Liver (tissue), 9 donors: Measurements from ENCODE around the gene METTL3. TPM values are rescaled to one million over a fixed set of nuclear protein-coding genes. Genes with fewer than 3 reads are reported as not detected.

Source experiments
- DNase-seq: peaks from one replicate; pipeline ENCODE4 v3.0.0-alpha.2; 2017; ENCODE audit warnings: low spot score
- H3K27ac ChIP-seq, 2 donors: one replicate each; pipeline ENCODE4 v1.7.0; 2013; ENCODE audit warnings: inconsistent platforms in 2 of 2, low read length in 2 of 2, control low read depth in 1 of 2, low read depth in 1 of 2, mild to moderate bottlenecking in 1 of 2
- H3K27me3 ChIP-seq, 4 donors: one replicate each; pipeline versions ENCODE4 v1.6.1 to v1.7.0; 2013; ENCODE audit warnings: low read length in 3 of 4, inconsistent platforms in 1 of 4, mild to moderate bottlenecking in 1 of 4, moderate library complexity in 1 of 4; ENCODE audit not compliant: control insufficient read depth in 4 of 4, insufficient read depth in 4 of 4
- H3K36me3 ChIP-seq, 4 donors: one replicate each; pipeline versions ENCODE4 v1.6.1 to v1.7.0; 2013; ENCODE audit warnings: low read length in 3 of 4, mild to moderate bottlenecking in 3 of 4, low read depth in 1 of 4, moderate library complexity in 1 of 4; ENCODE audit not compliant: control insufficient read depth in 4 of 4, insufficient read depth in 3 of 4
- H3K4me1 ChIP-seq, 4 donors: one replicate each; pipeline versions ENCODE4 v1.6.1 to v1.7.0; 2013; ENCODE audit warnings: low read length in 3 of 4, mild to moderate bottlenecking in 3 of 4, moderate library complexity in 1 of 4; ENCODE audit not compliant: control insufficient read depth in 4 of 4, insufficient read depth in 4 of 4
- H3K4me3 ChIP-seq, 3 donors: one replicate each; pipeline versions ENCODE4 v1.6.1 to v1.7.0; 2013; ENCODE audit warnings: low read length in 3 of 3, control low read depth in 1 of 3, low read depth in 1 of 3, mild to moderate bottlenecking in 1 of 3
- H3K9ac ChIP-seq, 2 donors: one replicate each; pipeline ENCODE4 v1.7.0; 2013; ENCODE audit warnings: low read length in 2 of 2, mild to moderate bottlenecking in 2 of 2, moderate library complexity in 2 of 2, control low read depth in 1 of 2, low read depth in 1 of 2
- H3K9me3 ChIP-seq, 4 donors: one replicate each; pipeline versions ENCODE4 v1.6.1 to v1.7.0; 2013; ENCODE audit warnings: low read length in 3 of 4; ENCODE audit not compliant: control insufficient read depth in 4 of 4
- ATF3 ChIP-seq: IDR thresholded peaks from 2 replicates; pipeline ENCODE4 v1.6.1; 2016; ENCODE audit warnings: antibody characterized with exemption
- CTCF ChIP-seq: fragments of 150-350 bp; IDR thresholded peaks from 2 replicates; pipeline ENCODE4 v1.5.1; 2017; ENCODE audit warnings: improper control_type of control experiment, low read depth, low read length; ENCODE audit not compliant: missing input control
- EGR1 ChIP-seq, 2 donors: IDR thresholded peaks; 2 replicates each; pipeline ENCODE4 v1.6.1; 2016 to 2018; ENCODE audit warnings: antibody characterized with exemption in 2 of 2, low read depth in 2 of 2
- FOXA1 ChIP-seq: IDR thresholded peaks from 2 replicates; pipeline ENCODE4 v1.6.1; 2016; ENCODE audit warnings: antibody characterized with exemption
- FOXA2 ChIP-seq: IDR thresholded peaks from 2 replicates; pipeline ENCODE4 v1.6.1; 2016; ENCODE audit warnings: antibody characterized with exemption
- GABPA ChIP-seq, 2 donors: IDR thresholded peaks in 1 of 2; conservative IDR thresholded peaks in 1 of 2; 2 replicates each; pipeline ENCODE4 v1.6.1; 2016; ENCODE audit warnings: antibody characterized with exemption in 2 of 2, mild to moderate bottlenecking in 1 of 2, moderate library complexity in 1 of 2
- HNF4A ChIP-seq, 2 donors: conservative IDR thresholded peaks; 2 replicates each; pipeline ENCODE4 v1.6.1; 2016; ENCODE audit warnings: antibody characterized with exemption in 2 of 2, mild to moderate bottlenecking in 2 of 2
- HNF4G ChIP-seq: IDR thresholded peaks from 2 replicates; pipeline ENCODE4 v1.6.1; 2016; ENCODE audit warnings: antibody characterized with exemption
- JUND ChIP-seq, 2 donors: IDR thresholded peaks; 2 replicates each; pipeline ENCODE4 v1.6.1; 2016; ENCODE audit warnings: antibody characterized with exemption in 2 of 2
- NR2F2 ChIP-seq: IDR thresholded peaks from 2 replicates; pipeline ENCODE4 v1.6.1; 2016; ENCODE audit warnings: antibody characterized with exemption
- RAD21 ChIP-seq, 2 donors: IDR thresholded peaks; 2 replicates each; pipeline ENCODE4 v1.6.1; 2016; ENCODE audit warnings: antibody characterized with exemption in 2 of 2, mild to moderate bottlenecking in 2 of 2
- RXRA ChIP-seq, 2 donors: IDR thresholded peaks; 2 replicates each; pipeline ENCODE4 v1.6.1; 2017 to 2018; ENCODE audit warnings: antibody characterized with exemption in 2 of 2, mild to moderate bottlenecking in 1 of 2
- SP1 ChIP-seq: IDR thresholded peaks from 2 replicates; pipeline ENCODE4 v1.6.1; 2018; ENCODE audit warnings: antibody characterized with exemption, mild to moderate bottlenecking
- TAF1 ChIP-seq: conservative IDR thresholded peaks from 2 replicates; pipeline ENCODE4 v1.6.1; 2016; ENCODE audit warnings: antibody characterized with exemption, mild to moderate bottlenecking
- YY1 ChIP-seq: IDR thresholded peaks from 2 replicates; pipeline ENCODE4 v1.6.1; 2016; ENCODE audit warnings: antibody characterized with exemption, mild to moderate bottlenecking
- ZBTB33 ChIP-seq: IDR thresholded peaks from 2 replicates; pipeline ENCODE4 v1.6.1; 2016; ENCODE audit warnings: antibody characterized with exemption
- WGBS: extraction: QIAGEN DNeasy Blood & Tissue Kit; methylation state at CpG from one replicate; pipeline ENCODE4 v1.1.7; 2013; 5-methylcytosine and 5-hydroxymethylcytosine counted together
- polyA plus RNA-seq, 2 donors: library from polyadenylated mRNA; stranded (reverse) in 1 of 2; unstranded in 1 of 2; fragments of 200-250 nt in 1 of 2; fragments of >200 nt in 1 of 2; fragmentation: Nextera tagmentation in 1 of 2; extraction: Ambion mirVana in 1 of 2; gene quantifications; one replicate each; pipeline versions ENCODE4 v1.2.1 to v1.2.3, GENCODE V29; 2013 to 2015
- total RNA-seq, 2 donors: library from RNA; depleted of rRNA; stranded (reverse); fragments of >200 nt; gene quantifications; one replicate each; pipeline ENCODE4 v1.2.3, GENCODE V29; 2014
- TF ChIP-seq, protein P1 (sequence below): IDR thresholded peaks from 2 replicates; pipeline ENCODE4 v1.6.1; 2016; ENCODE audit warnings: antibody characterized with exemption
- TF ChIP-seq, protein P2 (sequence below): IDR thresholded peaks from 2 replicates; pipeline ENCODE4 v1.6.1; 2016; ENCODE audit warnings: antibody characterized with exemption, mild to moderate bottlenecking
- donor health status: healthy.
- donor health status: healthy.
- donor health status: healthy.
- donor health status: healthy.
- donor health status: healthy.

The METTL3 gene
- total and polyA plus RNA-seq, 4 donors, result 10.5 to 50.8 (median 24.9) TPM

- Histone ChIP-seq H3K9ac (no peak overlapping the region), H3K9me3 (no peaks in the 10 kb centered on the region), H3K4me3 (no peak overlapping the region), H3K36me3 (no peaks in the 10 kb centered on the region), H3K27ac (no peak overlapping the region), H3K4me1 (no peaks in the 10 kb centered on the region), H3K27me3 (no peaks in the 10 kb centered on the region)
- 88% methylated on average over 2 of the region's 2 CpGs for WGBS
- no peak for DNase-seq
- TF ChIP-seq GABPA (IDR thresholded peaks at IDR 0.05 in 1 of 2, conservative IDR thresholded peaks at IDR 0.05 in 1 of 2), result no peak
- TF ChIP-seq SP1, result no peak
- no peak for TF ChIP-seq HNF4G
- TF ChIP-seq EGR1 (IDR thresholded peaks at IDR 0.05; ENCODE audit: low read depth in 2 of 2), result no peak
- TF ChIP-seq ZBTB33, result no peak
- no peak for TF ChIP-seq FOXA1
- TF ChIP-seq JUND (IDR thresholded peaks at IDR 0.05), result no peak
- no peak for TF ChIP-seq RXRA (IDR thresholded peaks at IDR 0.05)
- no peak for TF ChIP-seq YY1
- TF ChIP-seq TAF1, result no peak
- no peak for TF ChIP-seq CTCF
Measured at GRCh38 chr14:21518725-21519124, 7.6 kb upstream of the METTL3 start.

DNA sequence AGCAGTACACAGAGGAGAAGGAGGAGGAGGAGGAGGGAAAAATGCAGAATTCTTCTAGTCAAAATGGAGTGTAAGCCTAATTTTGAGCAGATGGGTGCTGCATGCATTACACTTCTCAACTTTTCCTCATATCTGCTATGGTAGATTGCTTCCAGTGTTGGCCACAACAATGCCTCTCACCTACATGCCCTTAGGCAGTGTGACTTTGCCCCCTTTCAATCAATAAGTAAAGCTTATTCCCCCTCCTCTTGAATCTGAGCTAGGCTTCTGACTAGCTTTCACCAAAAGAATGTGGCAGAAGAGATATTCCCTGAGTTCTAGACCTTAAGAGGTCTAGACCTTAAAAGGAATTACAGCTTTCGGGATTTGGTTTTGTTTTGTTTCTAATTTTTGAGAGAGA lies 3.2 kb upstream of the METTL3 start:
- WGBS, result 100% methylated on average over 1 of the region's 1 CpG
- Histone ChIP-seq H3K9me3 (no peaks in the 10 kb centered on the region), H3K27me3 (no peaks in the 10 kb centered on the region), H3K36me3 (no peaks in the 10 kb centered on the region), H3K27ac (no peak overlapping the region), H3K4me3 (no peak overlapping the region), H3K4me1 (peaks cover 0 to 18% (median 11%) of the 10 kb centered on the region in 4 donors), H3K9ac (no peak overlapping the region)
- DNase-seq, result no peak
- TF ChIP-seq ATF3, result no peak
- TF ChIP-seq GABPA (IDR thresholded peaks at IDR 0.05 in 1 of 2, conservative IDR thresholded peaks at IDR 0.05 in 1 of 2), result no peak
- no peak for TF ChIP-seq EGR1 (IDR thresholded peaks at IDR 0.05; ENCODE audit: low read depth in 2 of 2)
- TF ChIP-seq RXRA (IDR thresholded peaks at IDR 0.05), result no peak
- TF ChIP-seq FOXA2, result no peak
- TF ChIP-seq JUND (IDR thresholded peaks at IDR 0.05), result no peak
- no peak for TF ChIP-seq ZBTB33
- TF ChIP-seq HNF4G, result no peak
- TF ChIP-seq YY1, result no peak
- TF ChIP-seq, protein P1, sequence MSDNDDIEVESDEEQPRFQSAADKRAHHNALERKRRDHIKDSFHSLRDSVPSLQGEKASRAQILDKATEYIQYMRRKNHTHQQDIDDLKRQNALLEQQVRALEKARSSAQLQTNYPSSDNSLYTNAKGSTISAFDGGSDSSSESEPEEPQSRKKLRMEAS, result no peak
- TF ChIP-seq CTCF, result no peak
- no peak for TF ChIP-seq SP1
- TF ChIP-seq, protein P2, sequence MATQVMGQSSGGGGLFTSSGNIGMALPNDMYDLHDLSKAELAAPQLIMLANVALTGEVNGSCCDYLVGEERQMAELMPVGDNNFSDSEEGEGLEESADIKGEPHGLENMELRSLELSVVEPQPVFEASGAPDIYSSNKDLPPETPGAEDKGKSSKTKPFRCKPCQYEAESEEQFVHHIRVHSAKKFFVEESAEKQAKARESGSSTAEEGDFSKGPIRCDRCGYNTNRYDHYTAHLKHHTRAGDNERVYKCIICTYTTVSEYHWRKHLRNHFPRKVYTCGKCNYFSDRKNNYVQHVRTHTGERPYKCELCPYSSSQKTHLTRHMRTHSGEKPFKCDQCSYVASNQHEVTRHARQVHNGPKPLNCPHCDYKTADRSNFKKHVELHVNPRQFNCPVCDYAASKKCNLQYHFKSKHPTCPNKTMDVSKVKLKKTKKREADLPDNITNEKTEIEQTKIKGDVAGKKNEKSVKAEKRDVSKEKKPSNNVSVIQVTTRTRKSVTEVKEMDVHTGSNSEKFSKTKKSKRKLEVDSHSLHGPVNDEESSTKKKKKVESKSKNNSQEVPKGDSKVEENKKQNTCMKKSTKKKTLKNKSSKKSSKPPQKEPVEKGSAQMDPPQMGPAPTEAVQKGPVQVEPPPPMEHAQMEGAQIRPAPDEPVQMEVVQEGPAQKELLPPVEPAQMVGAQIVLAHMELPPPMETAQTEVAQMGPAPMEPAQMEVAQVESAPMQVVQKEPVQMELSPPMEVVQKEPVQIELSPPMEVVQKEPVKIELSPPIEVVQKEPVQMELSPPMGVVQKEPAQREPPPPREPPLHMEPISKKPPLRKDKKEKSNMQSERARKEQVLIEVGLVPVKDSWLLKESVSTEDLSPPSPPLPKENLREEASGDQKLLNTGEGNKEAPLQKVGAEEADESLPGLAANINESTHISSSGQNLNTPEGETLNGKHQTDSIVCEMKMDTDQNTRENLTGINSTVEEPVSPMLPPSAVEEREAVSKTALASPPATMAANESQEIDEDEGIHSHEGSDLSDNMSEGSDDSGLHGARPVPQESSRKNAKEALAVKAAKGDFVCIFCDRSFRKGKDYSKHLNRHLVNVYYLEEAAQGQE, result no peak
- TF ChIP-seq NR2F2, result no peak
- no peak for TF ChIP-seq TAF1
- TF ChIP-seq RAD21 (IDR thresholded peaks at IDR 0.05), result no peak
- no peak for TF ChIP-seq HNF4A (conservative IDR thresholded peaks at IDR 0.05)
